IMR-90 (cell line): ENCODE measurements around the gene SEPTIN3.

Experiments
- CEBPB ChIP-seq: IDR thresholded peaks from 2 replicates; pipeline ENCODE4 v1.6.1; 2012; ENCODE audit warnings: low read depth, low read length, improper control_type of control experiment
- CHD1 ChIP-seq: IDR thresholded peaks from 2 replicates; pipeline ENCODE4 v1.6.1; 2012; ENCODE audit warnings: low read depth, low read length, improper control_type of control experiment
- CTCF ChIP-seq: conservative IDR thresholded peaks from 2 replicates; pipeline ENCODE4 v1.5.1; 2012; ENCODE audit warnings: mild to moderate bottlenecking, low read depth, low read length, improper control_type of control experiment
- ELK1 ChIP-seq: fragments of 150-350 bp; IDR thresholded peaks from 2 replicates; pipeline ENCODE4 v1.6.1; 2016; ENCODE audit warnings: low read depth, mild to moderate bottlenecking, low read length, moderate library complexity, borderline replicate concordance
- FOS ChIP-seq: fragments of 150-350 bp; IDR thresholded peaks from 2 replicates; pipeline ENCODE4 v1.6.1; 2016; ENCODE audit warnings: low read depth, low read length
- MAFK ChIP-seq: IDR thresholded peaks from 2 replicates; pipeline ENCODE4 v1.6.1; 2012; ENCODE audit warnings: low read depth, low read length, improper control_type of control experiment
- MAZ ChIP-seq: IDR thresholded peaks from 2 replicates; pipeline ENCODE4 v1.6.1; 2012; ENCODE audit warnings: low read depth, mild to moderate bottlenecking, low read length, improper control_type of control experiment, moderate library complexity, borderline replicate concordance
- NFE2L2 ChIP-seq: fragments of 150-350 bp; IDR thresholded peaks from 2 replicates; pipeline ENCODE4 v1.6.1; 2016; ENCODE audit warnings: low read depth, mild to moderate bottlenecking, low read length
- POLR2A ChIP-seq: IDR thresholded peaks from 2 replicates; pipeline ENCODE4 v1.6.1; 2012; ENCODE audit warnings: mild to moderate bottlenecking, low read depth, low read length
- RAD21 ChIP-seq: IDR thresholded peaks from 2 replicates; pipeline ENCODE4 v1.6.1; 2012; ENCODE audit warnings: low read length, improper control_type of control experiment
- RFX5 ChIP-seq: IDR thresholded peaks from 2 replicates; pipeline ENCODE4 v1.8.0; 2012; ENCODE audit warnings: low read depth, mild to moderate bottlenecking, low read length, moderate library complexity
- SMC3 ChIP-seq: fragments of 150-350 bp; IDR thresholded peaks from 2 replicates; pipeline ENCODE4 v1.6.1; 2016; ENCODE audit warnings: low read depth, mild to moderate bottlenecking, antibody characterized with exemption, low read length, moderate library complexity

GRCh38 chr22:41987276-41987675 is 18.0 kb downstream of the SEPTIN3 start:
- TF ChIP-seq CTCF (no peak), POLR2A (no peak), SMC3 (no peak), NFE2L2 (no peak), FOS (no peak), MAZ (no peak), ELK1 (no peak), RFX5 (no peak), CEBPB (no peak), MAFK (no peak), RAD21 (no peak), CHD1 (no peak)
